A673 (cell line): ENCODE results near the gene SH2D4B. TPM values are rescaled to one million over a fixed set of nuclear protein-coding genes. Genes with fewer than 3 reads are reported as not detected.

Experiments used
- BruUV-seq: library from RNA; stranded (reverse); fragments of 400-500 nt; replicated peaks from 2 replicates; lab custom pipeline; 2021; lab: Mats Ljungman, UMichigan
- CTCF ChIA-PET: fragments of 300-600 bp; sonication (Branson Sonifier 250); formaldehyde crosslinking; loops from one replicate; lab custom pipeline; 2022; ENCODE audit warnings: antibody characterized with exemption; lab: Charles Lee
- POLR2A ChIA-PET: fragments of 300-600 bp; sonication (Branson Sonifier 250); formaldehyde crosslinking; loops from one replicate; lab custom pipeline; 2022; ENCODE audit warnings: antibody characterized with exemption; ENCODE audit not compliant: low non-redundant PET; lab: Charles Lee
- DNase-seq: peaks from one replicate; pipeline ENCODE4 v3.0.0-alpha.2; 2015; ENCODE audit warnings: low spot score
- H3K27ac ChIP-seq: fragments of 200-600 bp; sonication (generic); 2 replicates; pipeline ENCODE4 v1.5.1; 2016; ENCODE audit warnings: mixed run types, low read depth, mild to moderate bottlenecking, mixed read lengths, antibody characterized with exemption, low read length; ENCODE audit not compliant: poor library complexity, severe bottlenecking
- H3K27me3 ChIP-seq: fragments of 200-600 bp; sonication (generic); replicated peaks from 2 replicates; pipeline ENCODE4 v1.6.1; 2017; ENCODE audit warnings: mixed run types, low read depth, mild to moderate bottlenecking, mixed read lengths, antibody characterized with exemption, low read length; ENCODE audit not compliant: insufficient read depth, poor library complexity
- H3K36me3 ChIP-seq: fragments of 200-600 bp; sonication (generic); 2 replicates; pipeline ENCODE4 v1.6.1; 2016; ENCODE audit warnings: mixed run types, mild to moderate bottlenecking, mixed read lengths, antibody characterized with exemption, low read length; ENCODE audit not compliant: insufficient read depth, poor library complexity, severe bottlenecking
- H3K4me1 ChIP-seq: fragments of 200-600 bp; sonication (generic); 2 replicates; pipeline ENCODE4 v1.6.1; 2017; ENCODE audit warnings: mixed run types, mild to moderate bottlenecking, mixed read lengths, antibody characterized with exemption, low read length; ENCODE audit not compliant: insufficient read depth, poor library complexity, severe bottlenecking
- H3K4me3 ChIP-seq: fragments of 200-600 bp; sonication (generic); 2 replicates; pipeline ENCODE4 v1.5.1; 2016; ENCODE audit warnings: low read depth, mixed run types, mild to moderate bottlenecking, mixed read lengths, low read length; ENCODE audit not compliant: poor library complexity, severe bottlenecking
- H3K9me3 ChIP-seq: fragments of 200-600 bp; sonication (generic); 2 replicates; pipeline ENCODE4 v1.6.1; 2016; ENCODE audit warnings: mixed run types, low read depth, mild to moderate bottlenecking, mixed read lengths, antibody characterized with exemption, low read length; ENCODE audit not compliant: poor library complexity, severe bottlenecking
- CTCF ChIP-seq: fragments of 300-800, 200-600 bp; sonication (generic); conservative IDR thresholded peaks from 2 replicates; pipeline ENCODE4 v1.5.1; 2017; ENCODE audit warnings: low read depth, mild to moderate bottlenecking, antibody characterized with exemption, low read length, moderate library complexity, mixed read lengths
- EZH2 ChIP-seq: fragments of 200-600 bp; sonication (generic); IDR thresholded peaks from 2 replicates; pipeline ENCODE4 v1.6.1; 2017; ENCODE audit warnings: borderline replicate concordance, low read depth, mild to moderate bottlenecking, mixed read lengths, antibody characterized with exemption, low read length; ENCODE audit not compliant: poor library complexity, severe bottlenecking
- intact Hi-C: fragments of 100-400 bp; cut with micrococcal nuclease; formaldehyde crosslinking; loops from one replicate; pipeline ENCODE4 v1.10.0; 2022; ENCODE audit not compliant: unreplicated experiment
- total RNA-seq: library from RNA; stranded (reverse); gene quantifications from 2 replicates; pipeline ENCODE4 v1.2.3, GENCODE V29; 2021

SH2D4B gene
- total RNA-seq, 1 experiment from 2014 or later, result 0.19 TPM

- H3K4me3 ChIP-seq, result peak overlapping the region; percentile 21
- H3K27me3 ChIP-seq, result no peaks in the 10 kb centered on the region
- TF ChIP-seq CTCF, result peak; percentile 94
- TF ChIP-seq EZH2, result no peak
- peak; percentile 88 for DNase-seq
- CTCF ChIA-PET, result interaction anchor here (0.7 to 1.2 kb wide), 11 partner anchors 9 to 517 kb away, joined by 3 to 13 read pairs (median 6); no protein-coding TSS in a partner anchor
- H3K36me3 ChIP-seq, result no peaks in the 10 kb centered on the region
- H3K9me3 ChIP-seq, result no peaks in the 10 kb centered on the region
- intact Hi-C loops, result loop anchor here (5.0 to 10.0 kb wide), 2 partner anchors 220 to 262 kb away; no protein-coding TSS in a partner anchor
- no TSS peak for BruUV-seq
- POLR2A ChIA-PET, result no interaction called here
- peaks cover 5% of the 10 kb centered on the region for H3K4me1 ChIP-seq
- no peak overlapping the region for H3K27ac ChIP-seq
Observed at GRCh38 chr10:80662429-80663261, 124.9 kb downstream of the SH2D4B start.

- ChIA-PET CTCF (interaction anchor here (1.0 kb wide), 1 partner anchor 355 kb away, joined by 3 read pairs; no protein-coding TSS in a partner anchor), POLR2A (no interaction called here)
- Histone ChIP-seq H3K27me3 (no peaks in the 10 kb centered on the region), H3K9me3 (no peaks in the 10 kb centered on the region), H3K4me1 (peaks cover 5% of the 10 kb centered on the region), H3K27ac (no peak overlapping the region), H3K36me3 (no peaks in the 10 kb centered on the region), H3K4me3 (no peak overlapping the region)
- intact Hi-C loops, result loop anchor here (5.0 to 10.0 kb wide), 2 partner anchors 222 to 261 kb away; no protein-coding TSS in a partner anchor
- no TSS peak for BruUV-seq
- no peak for TF ChIP-seq EZH2
- TF ChIP-seq CTCF, result peak; percentile 96
- peak; percentile 82 for DNase-seq
Observed at GRCh38 chr10:80664071-80664680, 126.5 kb downstream of the SH2D4B start.

GRCh38 chr10:80669485-80669884 lies 131.8 kb downstream of the SH2D4B start:
- no TSS peak for BruUV-seq

More at GRCh38 chr10:80669485-80669884, 131.8 kb downstream of the SH2D4B start:
- Histone ChIP-seq H3K4me3 (no peak overlapping the region), H3K36me3 (no peaks in the 10 kb centered on the region), H3K4me1 (no peaks in the 10 kb centered on the region), H3K27ac (no peak overlapping the region), H3K9me3 (no peaks in the 10 kb centered on the region), H3K27me3 (no peaks in the 10 kb centered on the region)
- CTCF ChIA-PET, result no interaction called here
- POLR2A ChIA-PET, result no interaction called here
- intact Hi-C loops, result loop anchor here (10.0 kb wide), 1 partner anchor 255 kb away; no protein-coding TSS in a partner anchor
- DNase-seq, result no peak
- TF ChIP-seq CTCF (no peak), EZH2 (no peak)
